Uterus (tissue), 2 donors: ENCODE measurements around the gene ZBTB7C.

Source experiments
- CTCF ChIP-seq, 4 experiments: fragments of 200-600 bp in 2 of 4; fragments of 450-650 bp in 2 of 4; sonication (generic) in 2 of 4; IDR thresholded peaks; one replicate each; pipeline ENCODE4 v1.5.1; 2016 to 2019; ENCODE audit warnings: antibody characterized with exemption in 4 of 4, mild to moderate bottlenecking in 2 of 4, moderate library complexity in 1 of 4
- POLR2A ChIP-seq, 2 donors: fragments of 450-650 bp; IDR thresholded peaks; one replicate each; pipeline ENCODE4 v1.6.1; 2016; ENCODE audit warnings: antibody characterized with exemption in 2 of 2, mild to moderate bottlenecking in 1 of 2, moderate library complexity in 1 of 2

GRCh38 chr18:48022021-48022420 is 387.2 kb downstream of the ZBTB7C start:
- TF ChIP-seq CTCF (IDR thresholded peaks at IDR 0.05), result no peak
- TF ChIP-seq POLR2A (IDR thresholded peaks at IDR 0.05), result no peak
